ENCODE measurements around the gene TSPAN15. TPM values are rescaled to one million over a fixed set of nuclear protein-coding genes. Genes with fewer than 3 reads are reported as not detected.

TSPAN15 gene
- total and polyA plus RNA-seq, 2 donors (not counting 1 experiment from before 2014, with no cell fraction given) = 0.56 to 2.6 TPM

- Histone ChIP-seq H2AFZ (ENCODE audit: low read length) (no peak overlapping the region), H4K20me1 (ENCODE audit: control insufficient read depth, extremely low read depth, insufficient read depth, low read length) (no peaks in the 10 kb centered on the region), H3K4me2 (ENCODE audit: extremely low read depth, insufficient read depth, low read length) (no peak overlapping the region)
Observed at GRCh38 chr10:69458430-69459100, 7.3 kb downstream of the TSPAN15 start.

GRCh38 chr10:69459101-69459790 is 8.0 kb downstream of the TSPAN15 start:
- no peaks in the 10 kb centered on the region for H3K9me3 ChIP-seq (ENCODE audit: control insufficient read depth, insufficient read depth, low read depth, low read length)
- no peak overlapping the region for H3K4me2 ChIP-seq (ENCODE audit: extremely low read depth, insufficient read depth, low read length)
- H3K27me3 ChIP-seq (ENCODE audit: control insufficient read depth, insufficient read depth, low read length) = no peaks in the 10 kb centered on the region
- no peak overlapping the region for H3K27ac ChIP-seq (ENCODE audit: insufficient read depth, low read length)
- H3K79me2 ChIP-seq (ENCODE audit: control insufficient read depth, insufficient read depth, low read length) = no peaks in the 10 kb centered on the region
- H3K4me1 ChIP-seq (ENCODE audit: control insufficient read depth, extremely low read depth, insufficient read depth, low read length) = no peaks in the 10 kb centered on the region
- no peak for DNase-seq (ENCODE audit: low read depth in 2 of 2)
- no peak for TF ChIP-seq CTCF (conservative IDR thresholded peaks at IDR 0.05 in 1 of 2, IDR thresholded peaks at IDR 0.05 in 1 of 2; ENCODE audit: low read depth in 1 of 2, low read length in 2 of 2)
- no peak for TF ChIP-seq EZH2 (IDR thresholded peaks at IDR 0.05; ENCODE audit: low read length, missing control alignments)
- H4K20me1 ChIP-seq (ENCODE audit: control insufficient read depth, extremely low read depth, insufficient read depth, low read length) = no peaks in the 10 kb centered on the region
- no peak overlapping the region for H3K9ac ChIP-seq (ENCODE audit: insufficient read depth, low read length)
- H3K36me3 ChIP-seq (ENCODE audit: control insufficient read depth, insufficient read depth, low read length) = no peaks in the 10 kb centered on the region
- H3K4me3 ChIP-seq (replicated peaks in 1 of 4; ENCODE audit: control extremely low read depth in 1 of 4, insufficient read depth in 1 of 4, low read depth in 3 of 4, low read length in 4 of 4) = no peak overlapping the region
- H2AFZ ChIP-seq (ENCODE audit: low read length) = no peak overlapping the region

More at GRCh38 chr10:69458430-69459100, 7.3 kb downstream of the TSPAN15 start:
- TF ChIP-seq EZH2 (IDR thresholded peaks at IDR 0.05; ENCODE audit: low read length, missing control alignments) = no peak
- TF ChIP-seq CTCF (conservative IDR thresholded peaks at IDR 0.05 in 1 of 2, IDR thresholded peaks at IDR 0.05 in 1 of 2; ENCODE audit: low read depth in 1 of 2, low read length in 2 of 2) = no peak
- H3K36me3 ChIP-seq (ENCODE audit: control insufficient read depth, insufficient read depth, low read length) = no peaks in the 10 kb centered on the region
- no peak overlapping the region for H3K4me3 ChIP-seq (replicated peaks in 1 of 4; ENCODE audit: control extremely low read depth in 1 of 4, insufficient read depth in 1 of 4, low read depth in 3 of 4, low read length in 4 of 4)
- no peaks in the 10 kb centered on the region for H3K9me3 ChIP-seq (ENCODE audit: control insufficient read depth, insufficient read depth, low read depth, low read length)
- H3K4me1 ChIP-seq (ENCODE audit: control insufficient read depth, extremely low read depth, insufficient read depth, low read length) = no peaks in the 10 kb centered on the region
- H3K27ac ChIP-seq (ENCODE audit: insufficient read depth, low read length) = no peak overlapping the region
- no peak for DNase-seq (ENCODE audit: low read depth in 2 of 2)
- H3K79me2 ChIP-seq (ENCODE audit: control insufficient read depth, insufficient read depth, low read length) = no peaks in the 10 kb centered on the region
- H3K9ac ChIP-seq (ENCODE audit: insufficient read depth, low read length) = no peak overlapping the region
- no peaks in the 10 kb centered on the region for H3K27me3 ChIP-seq (ENCODE audit: control insufficient read depth, insufficient read depth, low read length)

- Histone ChIP-seq H3K4me2 (ENCODE audit: extremely low read depth, insufficient read depth, low read length) (no peak overlapping the region), H3K4me1 (ENCODE audit: control insufficient read depth, extremely low read depth, insufficient read depth, low read length) (no peaks in the 10 kb centered on the region), H2AFZ (ENCODE audit: low read length) (no peak overlapping the region), H3K36me3 (ENCODE audit: control insufficient read depth, insufficient read depth, low read length) (no peaks in the 10 kb centered on the region), H3K79me2 (ENCODE audit: control insufficient read depth, insufficient read depth, low read length) (no peaks in the 10 kb centered on the region), H3K9me3 (ENCODE audit: control insufficient read depth, insufficient read depth, low read depth, low read length) (no peaks in the 10 kb centered on the region), H4K20me1 (ENCODE audit: control insufficient read depth, extremely low read depth, insufficient read depth, low read length) (no peaks in the 10 kb centered on the region), H3K4me3 (replicated peaks in 1 of 4; ENCODE audit: control extremely low read depth in 1 of 4, insufficient read depth in 1 of 4, low read depth in 3 of 4, low read length in 4 of 4) (no peak overlapping the region), H3K27ac (ENCODE audit: insufficient read depth, low read length) (no peak overlapping the region), H3K9ac (ENCODE audit: insufficient read depth, low read length) (no peak overlapping the region), H3K27me3 (ENCODE audit: control insufficient read depth, insufficient read depth, low read length) (no peaks in the 10 kb centered on the region)
- DNase-seq (ENCODE audit: low read depth in 2 of 2) = no peak
- TF ChIP-seq EZH2 (IDR thresholded peaks at IDR 0.05; ENCODE audit: low read length, missing control alignments) = no peak
- TF ChIP-seq CTCF (conservative IDR thresholded peaks at IDR 0.05 in 1 of 2, IDR thresholded peaks at IDR 0.05 in 1 of 2; ENCODE audit: low read depth in 1 of 2, low read length in 2 of 2) = no peak
Observed at GRCh38 chr10:69459893-69460575, 8.8 kb downstream of the TSPAN15 start.
